HG03439 (cell line): ENCODE results near the gene GLP1R.
"Not testable (repeated sequence)": the region's sequence is repeated elsewhere in the genome, so short reads cannot be mapped to it uniquely, and the experiment has no call there.

Experiments
- ATAC-seq: cut with Tn5 transposase; IDR thresholded peaks from one replicate; pipeline ENCODE4 v1.9.1; 2021; ENCODE audit warnings: mild to moderate bottlenecking, moderate library complexity; ENCODE audit not compliant: unreplicated experiment

Gene GLP1R

GRCh38 chr6:39118921-39119320, 70.3 kb downstream of the GLP1R start:
- ATAC-seq = no peak

- ATAC-seq = no peak
Measured at GRCh38 chr6:39124114-39124513, 75.5 kb downstream of the GLP1R start.

GRCh38 chr6:39128106-39128505, 79.5 kb downstream of the GLP1R start:
- ATAC-seq = no peak

GRCh38 chr6:39128832-39129231, 80.3 kb downstream of the GLP1R start:
- ATAC-seq = no peak

- ATAC-seq = no peak
Measured at GRCh38 chr6:39130691-39131090, 82.1 kb downstream of the GLP1R start.

- ATAC-seq = not testable (repeated sequence)
Measured at GRCh38 chr6:39134761-39135160, 86.2 kb downstream of the GLP1R start.

GRCh38 chr6:39136207-39136606, 87.6 kb downstream of the GLP1R start:
- not testable (repeated sequence) for ATAC-seq

GRCh38 chr6:39137245-39137644, 88.7 kb downstream of the GLP1R start:
- ATAC-seq = no peak
